A172 (cell line): Measurements from ENCODE around the gene VIL1. TPM values are rescaled to one million over a fixed set of nuclear protein-coding genes. Genes with fewer than 3 reads are reported as not detected.

ENCODE experiments used
- DNase-seq: peaks from one replicate; pipeline ENCODE4 v3.0.0-alpha.2; 2015; ENCODE audit warnings: low spot score
- total RNA-seq: library from RNA; depleted of rRNA; stranded (reverse); fragments of >200 nt; shearing (Covaris generic); gene quantifications from 2 replicates; pipeline ENCODE4 v1.2.3, GENCODE V29; 2014

The VIL1 gene
- total RNA-seq, 1 experiment from 2014 or later: not detected

DNA sequence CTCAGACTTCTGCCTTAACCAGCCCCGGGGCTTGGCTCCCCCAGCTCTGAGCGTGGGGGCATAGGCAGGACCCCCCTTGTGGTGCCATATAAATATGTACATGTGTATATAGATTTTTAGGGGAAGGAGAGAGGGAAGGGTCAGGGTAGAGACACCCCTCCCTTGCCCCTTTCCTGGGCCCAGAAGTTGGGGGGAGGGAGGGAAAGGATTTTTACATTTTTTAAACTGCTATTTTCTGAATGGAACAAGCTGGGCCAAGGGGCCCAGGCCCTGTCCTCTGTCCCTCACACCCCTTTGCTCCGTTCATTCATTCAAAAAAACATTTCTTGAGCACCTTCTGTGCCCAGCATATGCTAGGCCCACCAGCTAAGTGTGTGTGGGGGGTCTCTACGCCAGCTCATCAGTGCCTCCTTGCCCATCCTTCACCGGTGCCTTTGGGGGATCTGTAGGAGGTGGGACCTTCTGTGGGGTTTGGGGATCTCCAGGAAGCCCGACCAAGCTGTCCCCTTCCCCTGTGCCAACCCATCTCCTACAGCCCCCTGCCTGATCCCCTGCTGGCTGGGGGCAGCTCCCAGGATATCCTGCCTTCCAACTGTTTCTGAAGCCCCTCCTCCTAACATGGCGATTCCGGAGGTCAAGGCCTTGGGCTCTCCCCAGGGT, 13.7 kb upstream of the VIL1 start:
- no peak for DNase-seq

DNA sequence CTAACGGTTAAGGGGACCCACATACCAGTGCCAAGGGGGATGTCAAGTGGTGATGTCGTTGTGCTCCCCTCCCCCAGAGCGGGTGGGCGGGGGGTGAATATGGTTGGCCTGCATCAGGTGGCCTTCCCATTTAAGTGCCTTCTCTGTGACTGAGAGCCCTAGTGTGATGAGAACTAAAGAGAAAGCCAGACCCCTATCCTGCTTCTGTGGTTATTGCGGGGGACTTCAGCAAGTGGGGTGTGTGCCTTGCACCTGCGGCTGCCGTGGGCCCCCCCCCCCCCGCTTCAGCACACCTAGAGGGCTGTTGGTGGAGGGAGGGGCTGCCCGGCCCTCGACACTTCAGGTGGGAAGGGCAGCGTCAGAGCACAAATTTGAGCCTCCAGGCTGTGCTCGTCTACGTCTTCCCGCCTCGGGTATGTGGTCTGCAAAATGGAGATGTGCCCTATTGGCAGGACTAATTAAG, 13.1 kb upstream of the VIL1 start:
- DNase-seq: no peak

DNA sequence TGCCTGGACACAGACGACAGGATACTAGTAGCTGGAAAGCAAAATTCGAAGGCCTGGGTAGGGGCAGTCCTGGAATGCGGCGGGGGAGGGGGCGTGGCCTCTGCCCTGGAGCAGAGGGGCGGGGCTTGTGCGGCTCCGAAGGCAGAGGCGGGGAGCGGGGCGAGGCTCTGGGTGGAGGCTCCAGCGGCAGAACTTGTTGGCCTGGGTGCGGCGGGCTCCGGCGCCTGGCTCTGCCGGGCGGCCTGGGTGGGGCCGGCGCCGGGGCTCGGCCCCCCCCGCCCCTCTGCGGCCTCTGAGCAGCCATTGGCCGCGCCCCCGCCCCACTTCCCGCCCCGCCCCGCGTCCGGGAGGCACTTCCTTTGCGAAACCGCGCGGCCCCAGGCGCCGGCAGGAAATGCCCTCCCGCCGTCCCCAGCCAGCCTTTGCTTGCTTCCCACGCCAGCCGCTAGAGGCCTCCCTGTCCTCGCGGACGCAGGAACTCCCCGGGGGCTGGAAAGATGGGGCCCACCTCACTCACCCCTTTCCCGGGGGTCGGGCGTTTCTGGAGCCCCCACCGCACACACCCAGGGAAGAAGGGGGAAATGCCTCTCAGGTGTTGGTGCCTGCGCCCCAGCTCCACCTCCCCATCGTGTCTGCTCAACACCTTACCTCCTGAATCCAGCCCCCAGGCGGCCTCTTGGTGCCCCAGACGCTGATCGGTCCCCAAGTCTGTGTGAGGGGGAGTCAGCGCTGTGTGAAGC, 12.5 kb upstream of the VIL1 start:
- DNase-seq: peak; percentile 90

DNA sequence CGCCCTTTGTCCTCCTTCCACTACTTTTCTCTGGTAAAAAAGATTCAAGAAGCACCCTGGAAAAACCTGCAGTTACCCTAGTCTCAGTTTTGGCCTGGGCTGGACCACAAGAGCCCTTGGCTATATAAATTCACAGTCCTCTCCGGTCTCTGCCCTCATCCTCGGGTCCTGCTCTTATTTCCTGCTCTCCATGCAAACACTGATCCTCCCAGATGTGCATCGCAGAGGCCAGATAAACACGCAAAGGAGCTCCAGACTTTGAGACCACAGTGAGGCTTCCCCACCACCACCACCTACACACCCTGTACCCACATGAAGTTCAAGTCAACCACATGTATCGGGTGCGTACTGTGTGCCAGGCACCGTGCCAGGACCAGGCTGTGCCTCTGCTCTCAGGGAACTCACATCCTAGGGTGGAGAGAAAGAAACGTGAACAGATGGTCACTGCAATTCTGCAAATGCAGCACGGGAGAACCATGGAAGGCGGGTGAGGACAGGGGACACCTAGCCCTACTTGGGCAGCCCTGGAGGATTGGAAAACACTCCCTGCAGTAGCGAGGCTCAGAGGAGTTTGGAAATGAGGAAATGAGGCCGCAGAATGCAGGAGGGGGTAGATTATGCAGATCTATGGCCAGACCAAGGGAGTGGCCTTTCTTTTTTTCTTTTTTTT, 11.8 kb upstream of the VIL1 start:
- DNase-seq: peak; percentile 40

DNA sequence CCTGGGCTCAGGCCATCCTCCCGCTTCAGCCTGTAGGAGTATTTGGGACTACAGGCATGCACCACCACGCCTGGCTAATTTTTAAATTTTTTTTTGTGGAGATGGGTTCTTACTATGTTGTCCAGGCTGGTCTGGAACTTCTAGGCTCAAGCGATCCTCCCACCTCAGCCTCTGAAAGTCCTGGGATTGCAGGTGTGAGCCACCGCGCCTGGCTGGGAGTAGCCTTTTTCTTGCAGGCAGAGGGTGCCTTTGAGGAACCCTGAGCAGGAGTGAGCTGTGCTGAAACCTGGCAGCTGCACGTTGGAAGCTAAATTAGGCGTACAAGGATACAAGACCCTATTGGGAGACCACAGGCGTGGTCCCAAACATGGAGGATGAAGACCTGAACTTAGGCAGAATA, 11.2 kb upstream of the VIL1 start:
- DNase-seq: no peak

DNA sequence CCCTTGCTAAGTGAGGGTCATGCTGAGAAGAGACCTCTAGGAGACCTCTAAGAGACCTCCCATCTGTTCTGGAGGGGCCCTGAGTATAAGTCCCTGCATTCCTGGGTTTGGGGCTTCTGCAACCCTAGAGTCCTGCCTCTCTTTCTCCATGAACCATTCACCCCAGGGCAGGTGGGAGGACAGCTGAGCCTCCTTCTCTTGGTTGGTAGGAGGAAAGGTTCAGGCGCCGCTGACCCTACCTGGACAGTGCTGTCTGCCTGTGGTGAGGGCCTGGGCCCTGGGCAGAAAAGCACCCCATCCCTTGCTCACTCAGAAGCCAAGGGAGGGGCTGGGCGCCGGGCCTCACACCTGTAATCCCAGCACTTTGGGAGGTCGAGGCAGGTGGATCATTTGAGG, 604 bp upstream of the VIL1 start:
- no peak for DNase-seq

DNA sequence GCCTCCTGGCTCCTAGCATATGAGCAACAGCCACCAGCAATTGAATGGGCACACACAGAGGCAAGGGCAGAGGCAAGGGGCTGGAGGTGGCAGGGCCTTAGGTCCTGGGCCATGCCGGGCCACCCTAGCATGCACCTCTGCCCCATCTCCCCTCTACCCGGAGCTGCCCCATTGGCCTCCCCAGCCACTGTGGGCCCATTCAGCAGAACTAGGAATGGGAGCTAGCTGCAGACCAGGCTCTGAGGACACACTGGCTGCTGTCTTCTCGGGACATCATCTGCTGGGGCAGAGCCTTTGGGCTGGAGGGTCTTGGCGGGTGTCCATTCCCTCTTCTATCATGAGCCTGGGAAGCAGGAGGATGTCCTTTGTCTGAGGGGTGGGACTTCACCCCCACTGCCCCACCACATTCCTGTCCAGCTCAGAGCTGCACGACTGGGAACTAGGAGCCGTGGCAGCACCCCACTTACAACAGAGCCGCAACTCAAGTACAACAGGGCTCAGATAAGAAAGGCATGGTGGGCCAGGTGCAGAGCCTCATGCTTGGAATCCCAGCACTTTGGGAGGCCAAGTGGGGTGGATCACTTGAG, 800 bp downstream of the VIL1 start:
- DNase-seq: no peak

DNA sequence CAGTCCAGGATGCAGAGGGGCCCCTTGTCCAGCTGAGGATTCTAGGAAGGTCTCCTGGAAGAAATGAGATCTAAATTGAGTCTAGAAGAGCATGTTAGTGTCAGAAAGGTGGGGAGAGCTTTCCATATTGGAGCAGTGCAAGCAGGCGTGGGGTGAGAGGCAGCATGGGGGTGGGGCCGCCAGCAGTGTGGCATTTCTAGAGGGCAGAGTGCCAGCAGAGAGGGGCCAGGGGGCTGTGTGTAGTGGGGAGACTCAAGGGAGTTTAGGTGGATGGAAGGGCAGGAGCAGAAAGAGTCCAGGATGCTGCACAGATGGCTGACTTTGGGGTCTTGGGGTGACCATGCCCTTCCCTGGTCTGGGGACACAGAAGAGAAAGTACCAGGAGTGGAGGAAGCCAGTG, 2.1 kb downstream of the VIL1 start:
- DNase-seq: no peak

DNA sequence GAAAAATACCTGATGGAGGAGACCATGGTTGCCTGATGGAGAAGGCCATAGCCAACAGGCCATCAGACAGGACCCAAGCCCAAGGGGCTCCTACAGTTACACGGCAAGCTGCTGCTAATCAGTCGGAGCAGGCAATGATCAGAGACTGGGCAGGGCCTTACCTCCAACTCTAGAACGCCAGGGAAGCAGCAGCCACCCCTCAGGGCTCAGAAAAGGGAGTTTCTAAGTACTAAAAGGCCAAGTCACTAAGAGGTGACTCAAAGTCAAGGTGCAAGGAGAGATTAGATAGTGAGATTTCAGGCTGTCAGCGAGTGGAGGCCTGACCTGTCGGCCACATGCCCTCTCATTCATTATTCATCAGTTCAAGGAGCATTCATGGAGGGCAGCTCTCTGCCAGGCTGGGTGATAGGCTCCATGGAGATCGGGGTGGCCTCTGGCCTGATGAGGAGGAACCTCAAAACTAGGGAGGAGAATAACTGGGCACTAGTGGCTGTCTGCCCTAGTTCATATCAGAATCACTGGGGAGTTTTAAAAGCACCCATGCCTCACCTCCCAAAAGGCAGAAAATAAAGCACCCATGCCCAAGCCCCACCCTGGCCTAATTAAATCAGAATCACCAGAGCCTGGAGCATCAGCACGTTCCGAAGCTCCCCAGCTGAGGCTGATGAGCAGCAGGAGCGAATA, 3.6 kb downstream of the VIL1 start:
- no peak for DNase-seq

DNA sequence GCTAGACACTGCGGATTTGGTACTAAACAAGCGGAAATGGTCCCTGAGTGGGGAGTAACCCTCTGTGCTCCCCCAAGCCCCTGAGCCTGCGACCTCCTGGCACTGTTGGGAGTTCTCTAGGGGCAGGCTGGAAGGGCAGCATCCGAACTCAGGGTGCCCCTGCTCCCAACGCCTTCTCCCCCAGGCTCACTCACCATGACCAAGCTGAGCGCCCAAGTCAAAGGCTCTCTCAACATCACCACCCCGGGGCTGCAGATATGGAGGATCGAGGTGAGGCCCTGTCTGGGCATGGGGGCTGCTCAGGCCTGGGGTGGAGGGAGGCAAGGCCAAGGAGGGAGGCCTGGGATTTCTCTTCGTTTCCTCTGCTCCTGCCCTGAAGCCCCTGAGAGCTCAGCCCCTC, 4.7 kb downstream of the VIL1 start:
- DNase-seq: no peak

DNA sequence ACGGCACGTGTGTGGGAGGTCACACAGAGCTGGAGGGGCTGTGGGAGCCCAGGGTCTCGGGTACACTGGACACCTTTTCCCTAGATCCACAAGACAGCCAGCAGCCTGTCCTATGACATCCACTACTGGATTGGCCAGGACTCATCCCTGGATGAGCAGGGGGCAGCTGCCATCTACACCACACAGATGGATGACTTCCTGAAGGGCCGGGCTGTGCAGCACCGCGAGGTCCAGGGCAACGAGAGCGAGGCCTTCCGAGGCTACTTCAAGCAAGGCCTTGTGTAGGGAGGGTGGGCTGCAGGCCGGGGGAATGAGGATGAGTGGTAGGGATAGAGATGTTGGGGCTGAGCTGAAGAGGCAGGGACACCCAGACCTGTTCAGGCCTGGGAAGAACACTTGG, 6.6 kb downstream of the VIL1 start:
- no peak for DNase-seq

DNA sequence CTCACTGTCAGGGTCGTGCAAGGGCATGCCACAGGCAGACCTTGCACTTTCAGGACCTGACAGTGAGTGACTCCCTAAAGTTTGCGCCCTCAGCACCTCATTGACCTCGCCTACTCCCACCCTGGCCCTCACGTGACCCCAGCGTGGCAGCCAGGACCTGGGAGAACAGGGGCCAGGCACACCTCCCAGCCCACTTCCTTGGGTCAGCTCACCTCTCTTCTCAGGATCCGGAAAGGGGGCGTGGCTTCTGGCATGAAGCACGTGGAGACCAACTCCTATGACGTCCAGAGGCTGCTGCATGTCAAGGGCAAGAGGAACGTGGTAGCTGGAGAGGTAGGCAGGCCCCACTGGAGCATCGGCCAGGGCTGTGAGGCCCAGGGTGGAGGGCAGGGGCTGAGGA, 8.8 kb downstream of the VIL1 start:
- no peak for DNase-seq

DNA sequence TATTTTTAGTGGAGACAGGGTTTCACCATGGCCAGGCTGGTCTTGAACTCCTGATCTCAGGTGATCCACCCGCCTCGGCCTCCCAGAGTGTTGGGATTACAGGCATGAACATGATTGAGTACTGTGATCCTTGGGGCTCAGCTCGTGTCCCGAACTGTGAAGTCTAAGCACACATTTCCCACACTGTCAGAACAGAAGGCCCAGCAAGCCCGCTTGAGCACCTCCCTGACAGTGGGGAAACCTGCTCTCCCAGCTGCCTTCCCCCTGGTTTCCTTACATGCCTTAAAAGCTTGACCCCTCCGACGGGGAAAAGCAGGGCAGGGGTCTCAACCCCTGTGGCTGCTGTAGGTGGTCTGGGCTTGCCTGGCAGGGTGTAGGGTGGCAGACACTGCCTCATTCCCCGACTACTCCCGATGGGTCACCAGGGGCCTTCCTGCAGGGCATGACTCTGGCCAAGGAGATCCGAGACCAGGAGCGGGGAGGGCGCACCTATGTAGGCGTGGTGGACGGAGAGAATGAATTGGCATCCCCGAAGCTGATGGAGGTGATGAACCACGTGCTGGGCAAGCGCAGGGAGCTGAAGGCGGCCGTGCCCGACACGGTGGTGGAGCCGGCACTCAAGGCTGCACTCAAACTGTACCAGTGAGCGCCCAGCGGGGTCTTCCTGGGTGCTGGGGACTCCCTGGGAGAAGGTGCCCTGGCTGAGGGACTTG, 10.1 kb downstream of the VIL1 start:
- DNase-seq: no peak

DNA sequence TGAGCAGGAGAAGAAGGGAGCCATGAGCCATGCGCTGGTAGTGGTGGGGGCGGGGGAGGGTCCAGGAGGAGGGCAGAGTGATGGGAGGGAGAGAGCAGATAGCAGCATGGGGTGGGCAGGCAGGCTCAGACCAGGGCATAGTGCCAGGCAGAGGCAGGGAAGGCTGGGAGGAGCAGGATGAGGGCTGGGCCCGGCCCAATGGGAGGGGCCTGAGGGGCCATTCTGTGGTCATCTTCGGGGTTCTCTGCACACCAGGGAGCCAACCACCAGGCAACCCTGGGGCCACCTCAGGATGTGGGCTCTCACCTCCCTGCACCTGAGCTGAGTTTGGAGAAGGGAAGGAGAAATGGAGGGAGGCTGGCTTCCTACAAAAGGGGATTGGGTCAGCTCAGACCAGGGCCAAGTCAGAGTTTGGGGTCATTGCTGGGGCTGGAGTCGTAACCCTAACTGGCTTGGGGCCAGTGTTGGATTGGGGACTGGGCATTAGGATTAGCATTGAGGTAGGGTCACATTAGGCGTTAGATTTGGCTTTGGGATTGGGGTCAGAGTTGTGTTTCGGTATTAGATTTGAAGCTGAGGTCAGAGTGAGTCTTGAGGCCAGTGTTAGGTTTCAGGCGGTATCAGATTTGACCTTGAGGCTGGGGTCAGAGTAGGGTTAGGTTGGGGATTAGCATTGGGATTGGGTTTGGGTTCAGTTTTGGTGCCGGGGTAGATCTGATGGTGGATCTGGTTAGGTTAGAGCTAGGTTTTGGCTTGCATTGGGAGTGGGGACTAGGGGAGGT, 11.2 kb downstream of the VIL1 start:
- DNase-seq: no peak

DNA sequence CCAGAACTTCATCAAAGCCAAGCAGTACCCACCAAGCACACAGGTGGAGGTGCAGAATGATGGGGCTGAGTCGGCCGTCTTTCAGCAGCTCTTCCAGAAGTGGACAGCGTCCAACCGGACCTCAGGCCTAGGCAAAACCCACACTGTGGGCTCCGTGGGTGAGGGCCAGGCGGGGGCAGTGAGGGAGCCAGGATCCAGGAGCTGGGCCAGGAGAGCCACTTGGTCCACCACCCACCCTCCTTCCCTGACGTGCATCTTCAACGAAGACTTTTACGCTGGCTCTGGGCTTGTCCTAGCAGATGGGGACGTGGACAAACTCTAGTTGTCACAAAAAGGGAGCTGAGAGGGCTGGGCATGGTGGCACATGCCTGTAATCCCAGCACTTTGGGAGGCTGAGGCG, 11.8 kb downstream of the VIL1 start:
- no peak for DNase-seq

DNA sequence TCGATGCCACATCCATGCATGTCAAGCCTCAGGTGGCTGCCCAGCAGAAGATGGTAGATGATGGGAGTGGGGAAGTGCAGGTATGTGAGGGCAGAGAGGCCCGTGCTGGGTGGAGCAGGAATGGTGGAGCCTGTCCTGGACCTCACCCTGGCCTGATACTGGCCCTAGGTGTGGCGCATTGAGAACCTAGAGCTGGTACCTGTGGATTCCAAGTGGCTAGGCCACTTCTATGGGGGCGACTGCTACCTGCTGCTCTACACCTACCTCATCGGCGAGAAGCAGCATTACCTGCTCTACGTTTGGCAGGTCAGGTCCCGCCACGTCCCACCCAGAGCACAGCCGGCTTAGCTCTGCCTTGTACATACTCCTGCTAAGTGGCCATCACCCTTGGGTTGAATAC, 13.0 kb downstream of the VIL1 start:
- DNase-seq: no peak

DNA sequence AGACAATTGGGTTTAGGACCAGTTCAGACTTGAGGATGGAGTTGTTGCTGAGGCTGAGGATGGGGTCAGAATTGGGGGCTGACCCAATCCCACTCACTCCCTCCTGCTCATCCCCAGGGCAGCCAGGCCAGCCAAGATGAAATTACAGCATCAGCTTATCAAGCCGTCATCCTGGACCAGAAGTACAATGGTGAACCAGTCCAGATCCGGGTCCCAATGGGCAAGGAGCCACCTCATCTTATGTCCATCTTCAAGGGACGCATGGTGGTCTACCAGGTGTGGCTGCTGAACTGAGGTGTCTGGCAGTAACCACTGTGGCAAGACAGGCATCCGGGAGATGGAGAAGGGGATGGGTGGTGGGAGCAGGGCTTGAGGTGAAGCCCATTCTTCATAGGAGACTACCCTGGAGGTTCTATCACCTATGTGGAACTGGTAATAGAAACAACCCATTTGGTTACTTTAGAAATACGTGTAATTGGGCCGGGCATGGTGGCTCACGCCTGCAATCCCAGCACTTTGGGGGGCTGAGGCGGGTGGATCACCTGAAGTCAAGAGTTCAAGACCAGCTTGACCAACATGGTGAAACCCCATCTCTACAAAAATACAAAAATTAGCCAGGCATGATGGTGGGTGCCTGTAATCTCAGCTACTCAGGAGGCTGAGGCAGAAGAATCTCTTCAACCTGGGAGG, 13.9 kb downstream of the VIL1 start:
- no peak for DNase-seq

DNA sequence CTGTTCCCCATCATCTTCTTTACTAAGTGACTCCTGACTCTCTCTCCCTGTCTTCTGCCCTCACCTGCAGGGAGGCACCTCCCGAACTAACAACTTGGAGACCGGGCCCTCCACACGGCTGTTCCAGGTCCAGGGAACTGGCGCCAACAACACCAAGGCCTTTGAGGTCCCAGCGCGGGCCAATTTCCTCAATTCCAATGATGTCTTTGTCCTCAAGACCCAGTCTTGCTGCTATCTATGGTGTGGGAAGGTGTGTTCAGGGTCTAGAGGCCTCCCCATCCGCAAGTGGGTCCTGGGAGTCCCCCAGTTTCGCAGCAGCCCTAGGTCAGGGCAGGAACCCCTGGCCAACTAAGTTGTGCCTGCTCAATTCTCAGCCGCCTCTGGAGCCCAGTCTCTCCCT, 15.5 kb downstream of the VIL1 start:
- DNase-seq: no peak

DNA sequence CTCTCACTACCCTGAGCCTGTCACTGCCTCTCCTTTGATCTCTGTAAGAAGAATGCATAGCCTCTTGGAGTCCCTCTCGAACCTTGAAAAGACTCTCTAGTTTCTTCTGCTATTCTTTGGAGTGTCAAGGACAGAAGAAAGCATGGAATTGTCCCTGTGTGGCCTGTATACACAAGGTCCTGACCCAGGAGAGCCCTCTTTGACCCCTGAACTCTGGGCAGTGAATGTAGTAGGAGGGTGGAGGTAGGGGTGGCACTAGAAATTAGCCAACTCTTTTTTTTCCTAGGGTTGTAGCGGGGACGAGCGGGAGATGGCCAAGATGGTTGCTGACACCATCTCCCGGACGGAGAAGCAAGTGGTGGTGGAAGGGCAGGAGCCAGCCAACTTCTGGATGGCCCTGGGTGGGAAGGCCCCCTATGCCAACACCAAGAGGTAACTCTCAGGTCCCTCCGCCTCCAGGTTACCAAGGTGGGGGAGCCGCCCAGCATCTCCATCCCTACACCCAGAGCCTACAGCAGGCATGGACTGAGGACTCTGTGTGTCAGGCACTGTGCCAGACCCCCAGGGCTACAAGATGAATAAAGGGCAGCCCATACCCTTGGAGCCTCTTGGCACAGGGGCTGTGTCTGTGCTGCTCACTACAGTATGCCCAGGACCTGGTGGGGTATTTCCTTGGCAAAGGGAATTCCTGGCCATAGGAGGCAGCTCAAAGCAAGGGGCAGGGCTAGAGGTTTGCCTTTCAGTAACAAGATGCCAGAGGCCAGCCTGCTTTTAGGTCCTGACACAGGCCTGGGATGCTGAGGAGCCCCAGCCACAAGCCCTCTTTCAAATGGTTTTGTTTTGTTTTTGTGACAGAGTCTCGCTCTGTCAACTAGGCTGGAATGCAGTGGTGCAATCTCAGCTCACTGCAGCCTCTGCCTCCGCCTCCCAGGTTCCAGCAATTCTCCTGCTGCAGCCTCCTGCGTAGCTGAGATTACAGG, 16.4 kb downstream of the VIL1 start:
- DNase-seq: no peak
